Fibroblast of lung (primary cell): ENCODE data around the gene BTBD1.
"Not testable (repeated sequence)": the region's sequence is repeated elsewhere in the genome, so short reads cannot be mapped to it uniquely, and the experiment has no call there.

ENCODE experiments used
- CTCF ChIP-seq, 2 donors: IDR thresholded peaks in 1 of 2; conservative IDR thresholded peaks in 1 of 2; 1 replicate in 1 of 2; 2 replicates in 1 of 2; pipeline ENCODE4 v1.5.1; 2011 to 2012; ENCODE audit warnings: low read length in 2 of 2, control low read depth in 1 of 2, inconsistent platforms in 1 of 2, low read depth in 1 of 2, mild to moderate bottlenecking in 1 of 2
- EZH2 ChIP-seq: IDR thresholded peaks from 2 replicates; pipeline ENCODE4 v1.5.1; 2012; ENCODE audit warnings: low read length, control low read depth, mild to moderate bottlenecking; ENCODE audit errors: missing control alignments

GRCh38 chr15:83091965-83092308, 24.9 kb upstream of the BTBD1 start:
- TF ChIP-seq CTCF (conservative IDR thresholded peaks at IDR 0.05 in 1 of 2, IDR thresholded peaks at IDR 0.05 in 1 of 2; ENCODE audit: low read depth in 1 of 2, low read length in 2 of 2); EZH2: not testable (repeated sequence)
